Smooth muscle cell (in vitro differentiated cells): ENCODE data around the gene LRSAM1. TPM values are rescaled to one million over a fixed set of nuclear protein-coding genes. Genes with fewer than 3 reads are reported as not detected.

Experiments used
- DNase-seq: peaks from one replicate; lab custom pipeline; 2025; ENCODE audit not compliant: unreplicated experiment; lab: John Stamatoyannopoulos, UW
- H2AFZ ChIP-seq: fragments of 200-600 bp; sonication (generic); 2 replicates; pipeline ENCODE4 v1.6.0; 2016; ENCODE audit warnings: antibody characterized with exemption, low read depth, mild to moderate bottlenecking
- H3F3A ChIP-seq: fragments of 200-600 bp; sonication (generic); 2 replicates; pipeline ENCODE4 v1.6.0; 2017; ENCODE audit warnings: antibody characterized with exemption, low read depth
- H3K27ac ChIP-seq: fragments of 200-600 bp; sonication (generic); 2 replicates; pipeline ENCODE4 v1.5.1; 2016; ENCODE audit warnings: low read depth, mild to moderate bottlenecking
- H3K27me3 ChIP-seq: fragments of 200-600 bp; sonication (generic); 2 replicates; pipeline ENCODE4 v1.6.1; 2016; ENCODE audit warnings: low read depth, mild to moderate bottlenecking
- H3K36me3 ChIP-seq: fragments of 200-600 bp; sonication (generic); 2 replicates; pipeline ENCODE4 v1.5.1; 2016; ENCODE audit warnings: low read depth
- H3K4me1 ChIP-seq: fragments of 200-600 bp; sonication (generic); 2 replicates; pipeline ENCODE4 v1.5.1; 2016; ENCODE audit warnings: low read depth
- H3K4me2 ChIP-seq: fragments of 200-600 bp; sonication (generic); 2 replicates; pipeline ENCODE4 v1.6.0; 2016; ENCODE audit warnings: mild to moderate bottlenecking
- H3K4me3 ChIP-seq: fragments of 200-600 bp; sonication (generic); 2 replicates; pipeline ENCODE4 v1.5.1; 2016; ENCODE audit warnings: mild to moderate bottlenecking
- H3K79me2 ChIP-seq: fragments of 200-600 bp; sonication (generic); 2 replicates; pipeline ENCODE4 v1.6.0; 2016; ENCODE audit warnings: low read depth, mild to moderate bottlenecking
- H3K9ac ChIP-seq: fragments of 200-600 bp; sonication (generic); 2 replicates; pipeline ENCODE4 v1.6.0; 2016; ENCODE audit warnings: low read depth
- H3K9me3 ChIP-seq: fragments of 200-600 bp; sonication (generic); replicated peaks from 2 replicates; pipeline ENCODE4 v1.5.1; 2016; ENCODE audit warnings: low read depth
- H4K20me1 ChIP-seq: fragments of 200-600 bp; sonication (generic); 2 replicates; pipeline ENCODE4 v1.6.0; 2016; ENCODE audit warnings: low read depth
- WGBS: methylation state at CpG from one replicate; pipeline ENCODE4 v1.1.7; 2016; ENCODE audit warnings: low lambda C conversion rate; 5-methylcytosine and 5-hydroxymethylcytosine counted together
- polyA plus RNA-seq: library from polyadenylated mRNA; unstranded; fragments of >200 nt; fragmentation: Nextera tagmentation; extraction: Ambion mirVana; gene quantifications from 2 replicates; pipeline ENCODE4 v1.2.1, GENCODE V29; 2016
- total RNA-seq: library from RNA; depleted of rRNA; stranded (reverse); fragments of >200 nt; gene quantifications from 2 replicates; pipeline ENCODE4 v1.2.3, GENCODE V29; 2014
- TF ChIP-seq, protein P1 (sequence below): fragments of 200-600 bp; sonication (generic); IDR thresholded peaks from 2 replicates; pipeline ENCODE4 v1.5.1; 2017; ENCODE audit warnings: borderline replicate concordance, mild to moderate bottlenecking, antibody characterized with exemption; ENCODE audit not compliant: insufficient read depth, poor library complexity, severe bottlenecking

Gene LRSAM1
- total and polyA plus RNA-seq, 2 experiments from 2014 or later = 10.5 to 27.0 TPM

- Histone ChIP-seq H3K9me3 (no peaks in the 10 kb centered on the region), H3K4me1 (no peaks in the 10 kb centered on the region), H4K20me1 (no peaks in the 10 kb centered on the region), H3K4me2 (no peak overlapping the region), H3K9ac (no peak overlapping the region), H3K27ac (no peak overlapping the region), H3K4me3 (no peak overlapping the region), H3F3A (no peaks in the 10 kb centered on the region), H3K27me3 (no peaks in the 10 kb centered on the region), H3K79me2 (peaks cover 9% of the 10 kb centered on the region), H3K36me3 (no peaks in the 10 kb centered on the region), H2AFZ (no peak overlapping the region)
- no peak for DNase-seq
- TF ChIP-seq, protein P1, sequence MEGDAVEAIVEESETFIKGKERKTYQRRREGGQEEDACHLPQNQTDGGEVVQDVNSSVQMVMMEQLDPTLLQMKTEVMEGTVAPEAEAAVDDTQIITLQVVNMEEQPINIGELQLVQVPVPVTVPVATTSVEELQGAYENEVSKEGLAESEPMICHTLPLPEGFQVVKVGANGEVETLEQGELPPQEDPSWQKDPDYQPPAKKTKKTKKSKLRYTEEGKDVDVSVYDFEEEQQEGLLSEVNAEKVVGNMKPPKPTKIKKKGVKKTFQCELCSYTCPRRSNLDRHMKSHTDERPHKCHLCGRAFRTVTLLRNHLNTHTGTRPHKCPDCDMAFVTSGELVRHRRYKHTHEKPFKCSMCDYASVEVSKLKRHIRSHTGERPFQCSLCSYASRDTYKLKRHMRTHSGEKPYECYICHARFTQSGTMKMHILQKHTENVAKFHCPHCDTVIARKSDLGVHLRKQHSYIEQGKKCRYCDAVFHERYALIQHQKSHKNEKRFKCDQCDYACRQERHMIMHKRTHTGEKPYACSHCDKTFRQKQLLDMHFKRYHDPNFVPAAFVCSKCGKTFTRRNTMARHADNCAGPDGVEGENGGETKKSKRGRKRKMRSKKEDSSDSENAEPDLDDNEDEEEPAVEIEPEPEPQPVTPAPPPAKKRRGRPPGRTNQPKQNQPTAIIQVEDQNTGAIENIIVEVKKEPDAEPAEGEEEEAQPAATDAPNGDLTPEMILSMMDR = no peak
- WGBS = 69% methylated on average over 15 of the region's 15 CpGs
Measured at GRCh38 chr9:127417131-127418036, 33.9 kb upstream of the LRSAM1 start.

DNA sequence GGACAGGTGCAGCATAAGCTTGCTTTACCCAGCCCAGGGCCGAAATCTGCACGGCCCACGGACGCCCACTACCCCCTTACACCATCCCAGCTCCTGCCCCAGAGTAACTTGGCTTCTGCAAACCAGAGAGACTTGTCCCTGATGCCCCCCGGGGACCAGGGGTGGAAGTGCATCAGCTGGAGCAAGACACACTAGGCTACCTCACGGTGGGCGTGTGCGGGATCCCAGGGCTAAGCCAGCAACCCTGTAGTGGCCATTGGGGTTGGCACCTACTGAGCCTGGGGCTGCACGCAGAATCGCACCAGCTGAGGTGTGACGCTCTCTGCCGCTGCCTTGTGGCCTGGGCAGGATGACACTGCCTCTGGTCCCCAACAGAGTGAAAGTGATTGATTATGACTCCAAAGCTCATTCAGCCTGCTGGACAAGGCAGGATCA lies 33.3 kb upstream of the LRSAM1 start:
- no peak overlapping the region for H3K9ac ChIP-seq
- peaks cover 16% of the 10 kb centered on the region for H3K79me2 ChIP-seq
- no peak overlapping the region for H3K4me2 ChIP-seq
- WGBS = 55% methylated on average over 12 of the region's 12 CpGs
- no peak overlapping the region for H2AFZ ChIP-seq
- H3K4me3 ChIP-seq = no peak overlapping the region
- TF ChIP-seq, protein P1 = peak; percentile 23
- no peaks in the 10 kb centered on the region for H4K20me1 ChIP-seq
- peaks cover 6% of the 10 kb centered on the region for H3K4me1 ChIP-seq
- H3K27me3 ChIP-seq = no peaks in the 10 kb centered on the region
- no peak for DNase-seq
- H3K9me3 ChIP-seq = no peaks in the 10 kb centered on the region
- no peaks in the 10 kb centered on the region for H3F3A ChIP-seq
- no peak overlapping the region for H3K27ac ChIP-seq
- no peaks in the 10 kb centered on the region for H3K36me3 ChIP-seq

DNA sequence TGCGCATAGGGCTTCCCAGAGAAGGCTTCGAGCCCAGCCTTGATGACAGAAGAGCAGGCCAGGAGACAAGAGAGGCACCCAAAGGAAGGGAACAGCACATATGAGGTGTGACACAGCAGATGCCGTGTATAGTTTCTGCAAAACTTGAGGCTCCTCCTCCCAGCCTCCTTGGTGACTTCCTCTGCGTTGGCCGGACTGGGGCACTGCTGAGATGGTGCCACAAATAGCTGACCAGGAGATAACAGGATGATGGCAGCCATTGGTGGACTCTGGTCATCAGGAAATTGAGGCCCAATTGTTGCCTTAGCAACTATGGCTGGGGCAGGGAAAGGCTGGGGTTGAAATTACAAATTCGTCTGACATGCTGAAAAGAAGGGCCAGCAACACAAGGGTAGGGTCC lies 32.0 kb upstream of the LRSAM1 start:
- Histone ChIP-seq H3K79me2 (peaks cover 20% of the 10 kb centered on the region), H3K27ac (no peak overlapping the region), H3F3A (peaks cover 7% of the 10 kb centered on the region), H3K9me3 (no peaks in the 10 kb centered on the region), H3K4me1 (peaks cover 10% of the 10 kb centered on the region), H3K4me2 (no peak overlapping the region), H4K20me1 (no peaks in the 10 kb centered on the region), H3K4me3 (no peak overlapping the region), H2AFZ (no peak overlapping the region), H3K9ac (no peak overlapping the region), H3K36me3 (no peaks in the 10 kb centered on the region), H3K27me3 (no peaks in the 10 kb centered on the region)
- 84% methylated on average over 6 of the region's 6 CpGs for WGBS
- TF ChIP-seq, protein P1 = no peak
- DNase-seq = no peak
